ENCODE measurements around the gene TMEM86B.

DNA sequence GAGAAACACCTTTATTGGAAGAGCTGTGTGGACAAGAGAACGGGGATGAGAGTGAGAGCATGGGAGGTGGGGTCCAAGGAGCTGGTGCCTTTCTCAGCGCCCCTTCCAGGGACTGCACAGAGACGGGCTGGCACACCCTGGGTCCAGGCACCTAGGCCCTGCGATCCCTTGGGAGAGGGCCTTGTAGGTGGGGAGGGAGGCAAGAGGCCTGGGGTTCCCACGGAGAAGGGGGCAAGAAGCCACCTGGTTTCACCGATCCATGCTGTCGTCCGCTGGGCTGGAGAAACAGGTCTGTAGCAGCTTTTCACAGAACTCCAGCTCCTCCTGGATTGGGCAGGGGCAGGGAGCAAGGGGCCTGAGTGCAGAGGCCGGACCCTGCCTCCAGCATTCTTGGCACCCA is 33.8 kb upstream of the TMEM86B start:
- TF ChIP-seq, protein P1, sequence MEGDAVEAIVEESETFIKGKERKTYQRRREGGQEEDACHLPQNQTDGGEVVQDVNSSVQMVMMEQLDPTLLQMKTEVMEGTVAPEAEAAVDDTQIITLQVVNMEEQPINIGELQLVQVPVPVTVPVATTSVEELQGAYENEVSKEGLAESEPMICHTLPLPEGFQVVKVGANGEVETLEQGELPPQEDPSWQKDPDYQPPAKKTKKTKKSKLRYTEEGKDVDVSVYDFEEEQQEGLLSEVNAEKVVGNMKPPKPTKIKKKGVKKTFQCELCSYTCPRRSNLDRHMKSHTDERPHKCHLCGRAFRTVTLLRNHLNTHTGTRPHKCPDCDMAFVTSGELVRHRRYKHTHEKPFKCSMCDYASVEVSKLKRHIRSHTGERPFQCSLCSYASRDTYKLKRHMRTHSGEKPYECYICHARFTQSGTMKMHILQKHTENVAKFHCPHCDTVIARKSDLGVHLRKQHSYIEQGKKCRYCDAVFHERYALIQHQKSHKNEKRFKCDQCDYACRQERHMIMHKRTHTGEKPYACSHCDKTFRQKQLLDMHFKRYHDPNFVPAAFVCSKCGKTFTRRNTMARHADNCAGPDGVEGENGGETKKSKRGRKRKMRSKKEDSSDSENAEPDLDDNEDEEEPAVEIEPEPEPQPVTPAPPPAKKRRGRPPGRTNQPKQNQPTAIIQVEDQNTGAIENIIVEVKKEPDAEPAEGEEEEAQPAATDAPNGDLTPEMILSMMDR (IDR thresholded peaks at IDR 0.05; ENCODE audit: low read length): no peak
- no peak for TF ChIP-seq EZH2 (IDR thresholded peaks at IDR 0.05; ENCODE audit: borderline replicate concordance, low read length)
